ENCODE measurements around the gene ODF4. TPM values are rescaled to one million over a fixed set of nuclear protein-coding genes. Genes with fewer than 3 reads are reported as not detected.

The ODF4 gene
- total and polyA plus RNA-seq, 12 donors, result not detected

GRCh38 chr17:8314797-8315763, 24.6 kb upstream of the ODF4 start:
- TF ChIP-seq POLR2A (IDR thresholded peaks at IDR 0.05), result no peak
- Histone ChIP-seq H3K9me3 (replicated peaks in 1 of 3) (no peaks in the 10 kb centered on the region), H3K4me3 (no peak overlapping the region), H3K27me3 (peaks cover 30% of the 10 kb centered on the region), H3K4me1 (replicated peaks in 1 of 2) (no peaks in the 10 kb centered on the region), H3K27ac (no peak overlapping the region), H3K36me3 (replicated peaks in 1 of 2) (no peaks in the 10 kb centered on the region)
- WGBS, 4 donors, result 23 to 39% (median 30%) methylated on average over 10 to 29 of the region's 29 CpGs
- intact Hi-C loops (cut with DNase I), result loop anchor here in 1 of 2 donors (10.0 kb wide), 1 partner anchor 220 kb away; no protein-coding TSS in a partner anchor
- no peak for DNase-seq

- no peak overlapping the region for H3K4me3 ChIP-seq
- H3K27me3 ChIP-seq, result peaks cover 30% of the 10 kb centered on the region
- TF ChIP-seq CTCF (IDR thresholded peaks at IDR 0.05) (no peak), POLR2A (IDR thresholded peaks at IDR 0.05) (no peak)
- H3K27ac ChIP-seq, result no peak overlapping the region
- no peaks in the 10 kb centered on the region for H3K9me3 ChIP-seq (replicated peaks in 1 of 3)
- intact Hi-C loops (cut with DNase I), result loop anchor here in 1 of 2 donors (10.0 kb wide), 1 partner anchor 221 kb away; no protein-coding TSS in a partner anchor
- DNase-seq, result no peak
- WGBS, 4 donors, result 46 to 61% (median 51%) methylated on average over 12 to 26 of the region's 26 CpGs
- no peaks in the 10 kb centered on the region for H3K36me3 ChIP-seq (replicated peaks in 1 of 2)
- H3K4me1 ChIP-seq (replicated peaks in 1 of 2), result no peaks in the 10 kb centered on the region
Measured at GRCh38 chr17:8315764-8316217, 23.8 kb upstream of the ODF4 start.

- Histone ChIP-seq H3K4me1 (replicated peaks in 1 of 2) (no peaks in the 10 kb centered on the region), H3K9me3 (replicated peaks in 1 of 3) (no peaks in the 10 kb centered on the region), H3K4me3 (no peak overlapping the region), H3K27ac (no peak overlapping the region), H3K27me3 (peaks cover 28% of the 10 kb centered on the region), H3K36me3 (replicated peaks in 1 of 2) (no peaks in the 10 kb centered on the region)
- WGBS, 4 donors, result 74 to 79% (median 77%) methylated on average over 14 to 24 of the region's 24 CpGs
- TF ChIP-seq POLR2A (IDR thresholded peaks at IDR 0.05) (no peak), CTCF (IDR thresholded peaks at IDR 0.05) (no peak)
- no peak for DNase-seq
- intact Hi-C loops (cut with DNase I), result loop anchor here in 1 of 2 donors (10.0 kb wide), 1 partner anchor 223 kb away; no protein-coding TSS in a partner anchor
Measured at GRCh38 chr17:8318010-8318935, 21.4 kb upstream of the ODF4 start.

- no peak overlapping the region for H3K27ac ChIP-seq
- no peaks in the 10 kb centered on the region for H3K9me3 ChIP-seq (replicated peaks in 1 of 3)
- intact Hi-C loops (cut with DNase I), result no loop called here
- no peak for DNase-seq
- peaks cover 19% of the 10 kb centered on the region for H3K27me3 ChIP-seq
- no peaks in the 10 kb centered on the region for H3K4me1 ChIP-seq (replicated peaks in 1 of 2)
- no peak for TF ChIP-seq CTCF (IDR thresholded peaks at IDR 0.05)
- WGBS, 4 donors, result 86 to 96% (median 91%) methylated on average over 4 of the region's 4 CpGs
- no peak overlapping the region for H3K4me3 ChIP-seq
- no peaks in the 10 kb centered on the region for H3K36me3 ChIP-seq (replicated peaks in 1 of 2)
Measured at GRCh38 chr17:8320262-8320661, 19.4 kb upstream of the ODF4 start.

All from adrenal gland (tissue), 12 donors.